ENCODE results near the gene KCNE1. TPM values are rescaled to one million over a fixed set of nuclear protein-coding genes. Genes with fewer than 3 reads are reported as not detected.

The KCNE1 gene
- total RNA-seq, 1 donor, result 1.2 TPM

GRCh38 chr21:34524646-34525601, 12.9 kb upstream of the KCNE1 start:
- H3K27me3 ChIP-seq (ENCODE audit: insufficient read depth, low read length), result no peaks in the 10 kb centered on the region
- H3K4me3 ChIP-seq (ENCODE audit: low read length), result no peak overlapping the region
- H3K9me3 ChIP-seq (ENCODE audit: low read depth, low read length), result no peaks in the 10 kb centered on the region
- peaks cover 45% of the 10 kb centered on the region for H3K4me1 ChIP-seq (ENCODE audit: insufficient read depth, low read length)

- H3K4me1 ChIP-seq (ENCODE audit: insufficient read depth, low read length), result peaks cover 64% of the 10 kb centered on the region
- H3K4me3 ChIP-seq (ENCODE audit: low read length), result no peak overlapping the region
- H3K9me3 ChIP-seq (ENCODE audit: low read depth, low read length), result no peaks in the 10 kb centered on the region
- H3K27me3 ChIP-seq (ENCODE audit: insufficient read depth, low read length), result no peaks in the 10 kb centered on the region
Measured at GRCh38 chr21:34523019-34523555, 11.1 kb upstream of the KCNE1 start.

GRCh38 chr21:34522284-34522683, 10.3 kb upstream of the KCNE1 start:
- H3K4me3 ChIP-seq (ENCODE audit: low read length), result no peak overlapping the region

GRCh38 chr21:34521561-34521960, 9.6 kb upstream of the KCNE1 start:
- Histone ChIP-seq H3K9me3 (ENCODE audit: low read depth, low read length) (no peaks in the 10 kb centered on the region), H3K4me1 (ENCODE audit: insufficient read depth, low read length) (peaks cover 70% of the 10 kb centered on the region), H3K27me3 (ENCODE audit: insufficient read depth, low read length) (no peaks in the 10 kb centered on the region), H3K4me3 (ENCODE audit: low read length) (no peak overlapping the region)

More at GRCh38 chr21:34522284-34522683, 10.3 kb upstream of the KCNE1 start:
- no peaks in the 10 kb centered on the region for H3K27me3 ChIP-seq (ENCODE audit: insufficient read depth, low read length)
- no peaks in the 10 kb centered on the region for H3K9me3 ChIP-seq (ENCODE audit: low read depth, low read length)
- H3K4me1 ChIP-seq (ENCODE audit: insufficient read depth, low read length), result peaks cover 71% of the 10 kb centered on the region

DNA sequence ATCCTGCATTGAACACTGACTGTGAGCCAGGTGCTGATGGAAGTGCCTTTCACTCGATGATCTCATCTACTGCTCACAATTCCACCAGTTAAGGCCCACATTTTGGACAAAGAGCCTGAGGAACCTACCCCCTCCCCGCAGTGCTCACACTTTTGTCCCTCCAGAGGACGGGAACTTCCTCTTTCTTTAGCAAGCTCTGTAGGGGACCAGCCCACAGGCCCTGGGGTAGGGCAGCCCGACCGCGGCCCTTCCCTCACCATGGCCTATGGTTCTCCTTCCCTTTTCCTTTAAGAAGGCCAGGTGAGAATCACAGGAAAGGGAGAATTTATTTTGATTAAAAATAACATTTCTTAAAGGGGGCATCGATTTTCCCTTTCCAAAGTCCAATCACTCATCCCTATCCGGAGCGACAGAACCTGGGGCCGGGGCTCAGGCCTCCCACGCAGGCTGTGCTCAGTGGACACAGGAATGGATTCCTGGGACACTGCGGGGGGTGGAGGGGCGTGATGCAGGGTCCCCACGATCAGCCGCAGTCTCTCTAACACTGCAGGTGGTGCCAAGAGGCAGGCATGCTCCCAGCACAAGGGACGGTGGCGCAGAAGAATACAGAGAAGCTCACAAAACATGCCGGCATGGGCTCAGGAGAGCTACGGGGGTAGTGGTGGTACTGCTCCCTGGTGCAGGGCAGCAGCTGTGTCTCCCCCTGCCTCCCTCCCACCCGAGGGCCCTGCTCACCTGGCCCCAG, 8.9 kb upstream of the KCNE1 start:
- Histone ChIP-seq H3K27me3 (ENCODE audit: insufficient read depth, low read length) (no peaks in the 10 kb centered on the region), H3K4me1 (ENCODE audit: insufficient read depth, low read length) (peaks cover 64% of the 10 kb centered on the region), H3K9me3 (ENCODE audit: low read depth, low read length) (no peaks in the 10 kb centered on the region), H3K4me3 (ENCODE audit: low read length) (no peak overlapping the region)

DNA sequence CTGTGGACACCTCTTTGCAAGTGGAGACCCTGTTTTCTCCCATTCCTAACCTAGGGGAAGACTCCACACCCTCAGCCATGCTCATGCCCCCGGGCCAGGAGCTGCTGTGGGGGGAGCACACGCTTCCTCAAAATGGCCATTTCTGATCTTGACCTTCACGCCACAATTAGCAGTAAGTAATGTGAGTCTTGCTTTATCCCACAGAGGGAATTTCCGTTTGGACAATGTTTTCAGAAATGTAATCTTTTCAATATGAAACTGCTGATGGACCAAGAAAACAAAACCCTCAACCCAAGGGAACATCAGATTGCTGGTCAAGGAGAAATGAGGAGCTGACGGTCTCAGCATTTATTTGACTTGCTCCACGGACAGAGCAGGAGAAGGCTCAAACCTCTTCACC, 8.3 kb upstream of the KCNE1 start:
- H3K4me1 ChIP-seq (ENCODE audit: insufficient read depth, low read length), result peaks cover 64% of the 10 kb centered on the region
- no peak overlapping the region for H3K4me3 ChIP-seq (ENCODE audit: low read length)
- H3K27me3 ChIP-seq (ENCODE audit: insufficient read depth, low read length), result no peaks in the 10 kb centered on the region
- no peaks in the 10 kb centered on the region for H3K9me3 ChIP-seq (ENCODE audit: low read depth, low read length)

DNA sequence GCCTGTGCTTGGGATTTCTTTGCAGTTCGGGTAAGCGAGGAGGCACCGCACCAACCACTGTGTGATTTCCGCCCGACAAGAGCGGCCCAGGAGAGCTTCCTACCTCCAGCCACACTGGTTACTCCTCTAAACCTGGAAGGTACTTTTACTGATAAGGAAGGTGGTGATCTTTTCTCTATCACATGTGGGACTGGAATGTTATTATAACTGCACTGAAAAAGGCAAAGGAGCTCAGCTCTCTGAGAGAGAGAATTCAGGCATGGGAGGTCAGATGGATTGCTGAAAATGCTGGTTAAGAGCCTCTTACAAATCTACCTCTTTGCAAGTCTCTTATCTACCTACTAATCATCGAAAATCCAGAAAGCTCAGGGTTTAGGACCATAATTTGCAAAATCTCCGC, 7.7 kb upstream of the KCNE1 start:
- H3K27me3 ChIP-seq (ENCODE audit: insufficient read depth, low read length), result no peaks in the 10 kb centered on the region
- peaks cover 64% of the 10 kb centered on the region for H3K4me1 ChIP-seq (ENCODE audit: insufficient read depth, low read length)
- H3K9me3 ChIP-seq (ENCODE audit: low read depth, low read length), result no peaks in the 10 kb centered on the region
- no peak overlapping the region for H3K4me3 ChIP-seq (ENCODE audit: low read length)

DNA sequence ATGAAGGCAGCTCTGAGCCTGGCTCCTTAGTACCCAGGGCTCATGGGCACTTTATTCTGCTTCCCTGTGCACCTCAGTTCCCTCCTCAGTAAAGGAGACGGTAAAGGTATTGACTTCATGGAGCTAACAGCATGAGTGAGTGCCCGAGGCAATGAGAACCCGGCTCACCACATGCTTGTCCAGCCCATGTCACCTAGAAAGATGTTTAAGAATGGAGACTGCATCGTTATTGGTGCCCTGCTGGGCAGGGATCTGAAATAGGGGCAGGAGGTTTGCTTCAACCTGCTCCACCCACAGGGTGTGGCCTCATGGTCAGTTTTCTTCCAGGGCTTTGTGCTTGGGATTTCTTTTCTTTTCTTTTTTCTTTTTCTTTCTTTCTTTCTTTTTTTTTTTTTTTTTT, 7.0 kb upstream of the KCNE1 start:
- peaks cover 68% of the 10 kb centered on the region for H3K4me1 ChIP-seq (ENCODE audit: insufficient read depth, low read length)
- H3K27me3 ChIP-seq (ENCODE audit: insufficient read depth, low read length), result no peaks in the 10 kb centered on the region
- no peak overlapping the region for H3K4me3 ChIP-seq (ENCODE audit: low read length)
- no peaks in the 10 kb centered on the region for H3K9me3 ChIP-seq (ENCODE audit: low read depth, low read length)

DNA sequence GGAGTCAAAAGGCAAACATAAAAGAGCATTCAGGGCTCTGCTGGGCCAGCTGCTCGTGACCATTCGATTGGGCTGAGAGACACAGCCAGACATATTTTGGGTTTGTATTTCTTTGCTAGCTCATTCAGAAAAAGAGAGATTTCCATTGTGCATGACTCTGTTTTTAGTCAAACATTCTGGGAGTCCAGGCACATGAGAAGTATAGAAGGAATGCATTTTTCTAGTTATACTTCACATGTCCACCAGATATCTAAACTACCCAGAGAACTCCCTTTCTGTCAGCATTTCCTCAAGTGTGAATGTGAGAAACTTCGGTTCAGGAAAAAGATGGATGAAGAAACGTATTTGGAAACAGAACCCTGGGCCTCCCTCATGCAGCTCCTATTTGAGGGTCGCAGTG, 6.3 kb upstream of the KCNE1 start:
- no peak overlapping the region for H3K4me3 ChIP-seq (ENCODE audit: low read length)
- H3K4me1 ChIP-seq (ENCODE audit: insufficient read depth, low read length), result peaks cover 76% of the 10 kb centered on the region
- H3K9me3 ChIP-seq (ENCODE audit: low read depth, low read length), result no peaks in the 10 kb centered on the region
- no peaks in the 10 kb centered on the region for H3K27me3 ChIP-seq (ENCODE audit: insufficient read depth, low read length)

DNA sequence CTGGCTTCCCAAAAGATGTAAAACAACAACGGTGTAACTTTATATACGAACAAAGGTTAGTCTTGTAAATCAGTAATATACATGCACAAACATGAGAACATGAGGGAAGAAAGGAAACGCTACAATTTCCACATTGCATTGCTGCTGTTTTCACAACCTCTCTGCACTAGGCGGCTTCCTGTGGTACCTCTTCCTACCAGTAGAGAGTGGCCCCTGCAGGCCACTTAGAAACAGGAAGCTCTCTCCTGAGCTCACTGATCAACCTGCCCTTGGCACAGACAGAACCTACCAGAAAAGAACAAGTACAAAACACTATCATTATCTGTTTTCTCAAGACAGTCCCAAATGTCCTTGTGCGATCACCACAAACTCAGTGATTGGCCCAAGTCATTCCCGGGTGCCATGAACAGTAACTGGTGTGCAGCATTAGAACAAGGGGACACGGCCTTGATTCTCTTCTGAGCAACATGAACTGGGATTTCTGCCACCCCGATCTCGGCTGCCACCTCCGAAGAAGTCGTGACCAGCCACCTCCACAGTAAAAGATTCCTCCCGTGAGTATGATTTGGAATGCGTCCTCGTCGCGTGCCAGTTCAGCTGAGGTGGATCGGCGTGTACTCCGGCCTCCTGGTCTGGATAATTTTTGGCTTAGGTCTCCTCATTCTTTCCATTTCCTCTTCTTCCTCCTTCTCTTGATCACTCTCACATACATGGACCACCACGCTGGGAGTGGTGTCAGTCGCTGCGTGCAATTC, 5.7 kb upstream of the KCNE1 start:
- H3K4me3 ChIP-seq (ENCODE audit: low read length), result no peak overlapping the region
- H3K4me1 ChIP-seq (ENCODE audit: insufficient read depth, low read length), result peaks cover 76% of the 10 kb centered on the region
- H3K9me3 ChIP-seq (ENCODE audit: low read depth, low read length), result no peaks in the 10 kb centered on the region

DNA sequence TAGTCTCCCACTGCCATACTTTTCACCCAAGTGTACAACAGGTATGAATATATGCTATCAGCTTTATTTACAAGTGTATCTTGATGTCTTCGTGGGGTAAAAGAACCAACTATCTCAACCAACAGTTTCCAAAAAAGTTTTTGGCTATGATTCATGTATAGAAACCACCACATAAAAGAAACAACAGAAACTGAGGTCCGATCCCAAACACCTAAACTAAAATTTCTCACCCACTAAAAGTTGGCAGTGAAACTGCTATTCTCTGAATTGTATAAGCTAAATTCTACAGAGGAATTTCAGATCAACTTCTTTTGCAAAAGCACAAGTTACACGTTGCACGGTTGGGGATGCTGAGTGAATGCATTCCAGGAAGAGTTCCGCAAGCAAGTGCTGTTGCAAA, 5.0 kb upstream of the KCNE1 start:
- H3K27me3 ChIP-seq (ENCODE audit: insufficient read depth, low read length), result no peaks in the 10 kb centered on the region
- peaks cover 77% of the 10 kb centered on the region for H3K4me1 ChIP-seq (ENCODE audit: insufficient read depth, low read length)
- no peaks in the 10 kb centered on the region for H3K9me3 ChIP-seq (ENCODE audit: low read depth, low read length)
- no peak overlapping the region for H3K4me3 ChIP-seq (ENCODE audit: low read length)

More for the DNA sequence above, 5.7 kb upstream of the KCNE1 start:
- H3K27me3 ChIP-seq (ENCODE audit: insufficient read depth, low read length), result no peaks in the 10 kb centered on the region

DNA sequence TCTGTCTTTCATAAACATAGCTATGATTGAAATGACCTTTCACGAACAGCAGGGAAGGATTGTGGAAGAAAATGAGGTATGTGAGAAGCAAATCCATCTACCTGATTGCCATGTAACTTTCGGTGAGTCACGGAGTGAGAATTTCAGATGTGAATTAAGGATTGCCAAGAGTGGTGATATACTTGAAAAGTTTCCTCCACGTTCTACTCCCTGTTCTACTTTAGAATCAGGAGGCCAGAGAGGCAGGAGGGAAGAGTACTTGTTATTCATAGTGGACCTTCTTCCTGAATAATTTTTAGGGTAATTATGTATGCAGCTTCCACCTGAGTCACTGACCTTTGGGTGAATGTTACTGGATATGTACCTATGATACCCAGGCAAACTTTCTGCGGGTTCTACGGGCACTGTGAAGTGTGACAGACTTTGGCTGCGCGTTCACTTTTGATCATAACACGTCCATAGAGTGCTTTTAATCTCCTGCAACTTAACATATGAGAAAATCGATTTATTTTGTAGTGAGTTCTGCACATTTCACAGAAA, 2.6 kb upstream of the KCNE1 start:
- no peaks in the 10 kb centered on the region for H3K9me3 ChIP-seq (ENCODE audit: low read depth, low read length)
- H3K4me1 ChIP-seq (ENCODE audit: insufficient read depth, low read length), result peaks cover 77% of the 10 kb centered on the region
- H3K27me3 ChIP-seq (ENCODE audit: insufficient read depth, low read length), result no peaks in the 10 kb centered on the region
- no peak overlapping the region for H3K4me3 ChIP-seq (ENCODE audit: low read length)

- Histone ChIP-seq H3K9me3 (ENCODE audit: low read depth, low read length) (no peaks in the 10 kb centered on the region), H3K4me1 (ENCODE audit: insufficient read depth, low read length) (peaks cover 71% of the 10 kb centered on the region), H3K4me3 (ENCODE audit: low read length) (no peak overlapping the region), H3K27me3 (ENCODE audit: insufficient read depth, low read length) (no peaks in the 10 kb centered on the region)
Measured at GRCh38 chr21:34513129-34513675, 1.2 kb upstream of the KCNE1 start.

- Histone ChIP-seq H3K4me3 (ENCODE audit: low read length) (peak overlapping the region; percentile 32), H3K27me3 (ENCODE audit: insufficient read depth, low read length) (no peaks in the 10 kb centered on the region), H3K9me3 (ENCODE audit: low read depth, low read length) (no peaks in the 10 kb centered on the region), H3K4me1 (ENCODE audit: insufficient read depth, low read length) (peaks cover 56% of the 10 kb centered on the region)
Measured at GRCh38 chr21:34511181-34511580, 829 bp downstream of the KCNE1 start.
